Effector CD4-positive, alpha-beta T cell (primary cell): ENCODE data around the gene WNT8B.

ENCODE experiments used
- DNase-seq: peaks from one replicate; pipeline ENCODE4 v3.0.0-alpha.2; 2020

Gene WNT8B

DNA sequence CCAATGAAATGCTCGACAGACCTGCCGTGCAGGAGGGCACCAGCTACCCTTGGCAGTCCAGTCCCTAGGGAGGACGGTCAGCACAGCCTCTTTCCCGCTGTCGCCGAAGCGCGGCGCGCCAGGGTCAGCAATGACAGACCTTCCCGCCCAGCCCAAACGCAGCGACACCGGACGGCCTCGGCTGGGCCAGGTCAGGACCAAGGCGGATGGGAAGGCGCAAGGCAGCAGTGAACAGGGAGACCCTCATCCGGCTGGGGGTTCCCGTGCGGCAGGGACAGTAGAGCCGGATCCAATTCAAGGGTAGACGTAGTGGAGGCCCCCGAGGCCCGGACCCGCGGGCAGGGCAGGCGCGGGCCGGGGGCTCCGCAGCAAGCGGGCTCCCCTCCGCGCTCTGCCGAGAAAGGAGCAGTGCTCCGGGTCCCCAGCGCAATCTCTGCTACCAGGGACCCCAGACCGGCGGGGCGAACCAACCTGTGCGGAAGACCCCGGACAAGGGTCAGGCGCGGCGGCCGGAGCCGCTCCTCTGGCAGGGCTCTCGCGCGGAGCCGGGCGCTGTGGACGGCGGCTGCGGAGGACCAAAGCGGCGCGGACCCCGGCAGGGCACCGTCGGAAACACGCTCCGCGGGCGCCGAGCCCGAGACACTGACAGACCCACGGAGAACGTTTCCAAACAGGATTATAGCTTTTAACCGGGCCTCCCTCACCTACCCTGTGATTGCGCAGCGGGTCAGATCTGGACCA lies 56.7 kb downstream of the WNT8B start, which contains the start of gene SEC31B:
SEC31B (minus strand) TSS at position 551 of the 741 bp plus-strand sequence. CDS start 2,909 bp downstream, outside the sequence.
- DNase-seq: no peak

GRCh38 chr10:100520811-100521210 lies 58.0 kb downstream of the WNT8B start:
- no peak for DNase-seq

GRCh38 chr10:100522107-100522801 lies 59.4 kb downstream of the WNT8B start:
- no peak for DNase-seq

- no peak for DNase-seq
Observed at GRCh38 chr10:100522945-100523344, 60.1 kb downstream of the WNT8B start.

- no peak for DNase-seq
Observed at GRCh38 chr10:100524206-100524605, 61.4 kb downstream of the WNT8B start.

- DNase-seq: no peak
Observed at GRCh38 chr10:100524638-100525037, 61.8 kb downstream of the WNT8B start.

DNA sequence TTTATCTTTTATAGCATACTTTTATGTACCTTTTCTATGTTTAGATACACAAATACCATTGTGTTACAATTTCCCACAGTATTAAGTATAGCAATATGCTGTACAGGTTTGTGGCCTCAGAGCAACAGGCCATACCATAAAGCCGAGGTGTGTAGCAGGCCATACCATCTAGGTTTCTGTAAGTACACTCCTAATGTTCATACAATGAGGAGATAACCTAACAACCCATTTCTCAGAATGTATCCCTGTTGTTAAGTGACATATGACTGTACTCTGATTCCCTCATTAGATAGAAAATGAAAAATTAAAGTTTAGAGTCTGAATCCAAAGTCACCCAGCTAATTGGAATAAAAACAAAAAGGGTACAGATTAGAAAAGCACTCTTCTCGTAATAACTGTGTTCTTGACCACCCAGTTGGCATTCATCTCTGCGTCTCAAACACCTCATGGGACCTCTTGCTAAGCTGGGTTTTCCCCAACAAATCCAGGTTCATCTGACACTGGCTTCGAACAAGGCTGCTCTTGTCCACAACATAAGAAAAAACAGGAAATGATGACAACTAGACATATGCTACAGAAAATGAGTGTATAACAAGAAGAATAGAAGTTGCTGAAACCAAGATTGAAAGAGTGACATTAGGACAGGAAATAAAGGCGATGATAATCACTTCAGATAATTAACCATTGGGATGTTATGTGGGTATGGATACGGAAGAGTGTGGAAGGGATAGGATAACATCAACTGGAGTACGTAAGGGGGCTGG lies 65.5 kb downstream of the WNT8B start:
- DNase-seq: peak; percentile 11

GRCh38 chr10:100528921-100529474 lies 66.2 kb downstream of the WNT8B start:
- DNase-seq: no peak

GRCh38 chr10:100529475-100530298 lies 66.9 kb downstream of the WNT8B start, which contains the start of gene NDUFB8:
Gene NDUFB8 (minus strand): TSS chr10:100529871. CDS start chr10:100529851, 20 bp downstream.
- DNase-seq: peak; percentile 81

DNA sequence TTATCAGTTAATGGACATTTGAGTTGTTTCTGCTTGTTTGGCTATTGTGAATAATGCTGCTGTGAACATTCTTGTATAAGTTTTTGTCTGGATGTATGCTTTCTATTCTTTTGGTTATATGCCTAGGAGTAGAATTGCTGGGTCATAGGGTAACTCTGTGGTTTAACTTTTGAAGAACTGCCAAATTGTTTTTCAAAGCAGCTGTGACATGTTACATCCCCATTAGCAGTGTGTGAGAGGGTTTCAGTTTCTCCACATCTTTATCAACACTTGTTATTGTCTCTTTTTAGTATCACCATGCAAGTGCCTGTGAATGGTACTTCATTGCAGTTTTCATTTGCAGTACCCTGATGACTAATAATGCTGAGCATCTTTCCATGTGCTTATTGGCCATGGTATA lies 69.0 kb downstream of the WNT8B start:
- DNase-seq: no peak
